GM19467 (cell line): ENCODE data around the gene NAP1L1.

ENCODE experiments used
- ATAC-seq: cut with Tn5 transposase; IDR thresholded peaks from one replicate; pipeline ENCODE4 v1.9.1; 2021; ENCODE audit warnings: mild to moderate bottlenecking, moderate library complexity; ENCODE audit not compliant: unreplicated experiment

NAP1L1 gene

DNA sequence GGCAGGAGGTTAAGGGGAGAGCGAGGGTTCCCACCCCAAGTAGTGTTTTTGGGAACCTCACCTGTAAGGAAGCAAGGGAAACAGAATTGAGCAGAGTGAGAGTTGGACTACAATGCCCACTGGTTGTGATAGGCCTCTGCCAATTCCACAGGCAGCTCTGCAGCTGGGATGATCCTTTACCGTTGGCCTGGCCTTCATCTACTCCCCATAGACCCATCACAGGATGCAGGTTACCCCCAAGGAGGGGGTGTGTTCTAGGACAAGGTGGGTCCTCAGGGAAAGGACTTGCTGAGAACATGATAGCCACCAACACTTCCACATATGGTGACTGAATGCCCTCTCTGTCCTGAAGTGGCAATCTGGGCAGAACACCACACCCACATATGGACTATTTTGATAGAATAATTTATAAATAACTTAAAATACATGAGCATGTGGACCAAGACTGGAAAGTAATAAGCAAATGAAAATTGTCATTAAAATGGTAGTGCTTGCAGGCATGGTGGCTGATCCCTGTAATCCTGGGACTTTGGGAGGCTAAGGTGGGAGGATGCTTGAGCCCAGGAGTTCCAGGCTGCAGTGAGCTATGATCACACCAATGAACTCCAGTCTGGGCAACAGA lies 61.3 kb downstream of the NAP1L1 start:
- no peak for ATAC-seq

- no peak for ATAC-seq
Measured at GRCh38 chr12:76022506-76022905, 62.0 kb downstream of the NAP1L1 start.

GRCh38 chr12:76020731-76021672 lies 63.5 kb downstream of the NAP1L1 start:
- ATAC-seq: peak; percentile 54

- ATAC-seq: peak; percentile 64
Measured at GRCh38 chr12:76020281-76020680, 64.2 kb downstream of the NAP1L1 start.

DNA sequence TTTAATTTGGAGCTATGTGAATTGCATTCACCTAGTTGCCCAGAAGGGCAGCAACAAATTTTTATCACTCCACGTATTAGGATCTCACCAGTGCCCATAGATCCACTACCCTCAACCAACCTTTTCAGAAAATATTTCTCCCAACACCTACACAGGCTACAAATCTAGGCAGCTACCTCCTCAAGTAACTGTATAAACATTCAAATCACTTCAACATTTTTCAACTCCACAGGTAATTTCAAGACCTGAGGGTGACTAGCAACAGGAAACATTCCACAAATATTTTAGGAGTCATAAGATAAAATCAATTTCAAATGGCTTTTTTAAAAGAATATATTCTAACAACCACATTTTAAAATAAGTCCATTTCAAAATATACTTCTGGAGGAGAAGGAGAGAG lies 65.8 kb downstream of the NAP1L1 start:
- no peak for ATAC-seq

DNA sequence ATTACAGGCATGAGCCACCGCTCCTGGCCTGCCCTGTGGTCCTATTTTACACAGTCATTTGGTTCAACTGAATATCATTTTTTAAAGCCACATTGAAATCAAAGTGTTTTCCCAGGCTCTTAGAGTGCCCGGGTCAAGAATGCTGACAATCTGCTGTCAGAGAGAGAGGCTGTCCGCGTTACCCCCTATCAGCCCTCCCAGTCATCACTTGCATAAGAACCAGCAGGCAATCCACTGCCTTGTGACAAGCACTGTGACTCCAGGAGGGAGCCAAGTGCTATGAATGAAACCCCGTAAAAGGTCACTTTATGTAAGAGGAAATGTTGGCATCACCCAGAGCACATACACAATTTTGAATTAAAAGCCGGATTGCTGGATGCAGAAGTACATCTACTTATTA lies 66.4 kb downstream of the NAP1L1 start:
- no peak for ATAC-seq

- no peak for ATAC-seq
Measured at GRCh38 chr12:76014007-76014406, 70.5 kb downstream of the NAP1L1 start.

DNA sequence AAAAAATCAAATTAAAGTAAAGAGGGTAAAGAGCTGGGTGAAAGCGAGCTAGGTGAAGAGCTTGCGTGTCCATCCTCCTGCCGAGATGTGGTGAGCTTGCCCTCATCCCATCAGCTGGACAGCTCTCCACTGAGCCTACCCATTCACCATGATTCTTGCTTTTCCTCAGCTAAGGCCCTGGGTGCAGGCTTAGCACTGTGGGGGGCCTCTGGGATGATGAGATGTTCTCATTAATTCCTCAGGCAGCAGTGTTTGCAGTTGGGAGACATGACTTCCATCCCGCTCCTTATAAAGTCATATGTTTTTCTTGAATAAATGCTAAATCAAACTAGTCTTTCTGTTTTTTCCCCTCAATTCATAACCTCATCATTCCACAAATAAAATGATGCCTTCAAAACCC lies 70.9 kb downstream of the NAP1L1 start:
- ATAC-seq: no peak

DNA sequence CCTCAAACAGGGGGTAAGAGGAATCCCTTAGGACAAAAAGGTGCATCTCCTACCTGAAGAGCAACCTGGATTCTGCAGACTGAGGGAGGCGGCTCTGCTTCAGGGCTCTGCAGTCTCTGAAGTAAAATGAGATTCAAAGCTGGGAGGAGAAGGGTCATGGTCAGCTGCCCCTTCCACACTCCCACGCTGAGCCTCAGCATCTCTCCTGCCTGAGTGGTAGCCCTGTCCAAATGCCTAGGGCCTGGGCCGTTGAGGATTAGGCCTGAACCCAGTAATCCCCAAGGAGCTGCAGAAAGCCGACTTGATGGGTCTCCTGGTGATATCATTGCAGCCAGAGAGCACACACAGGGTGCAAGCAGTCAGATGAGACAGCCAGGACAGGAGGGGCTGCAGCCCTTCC lies 71.8 kb downstream of the NAP1L1 start:
- no peak for ATAC-seq

DNA sequence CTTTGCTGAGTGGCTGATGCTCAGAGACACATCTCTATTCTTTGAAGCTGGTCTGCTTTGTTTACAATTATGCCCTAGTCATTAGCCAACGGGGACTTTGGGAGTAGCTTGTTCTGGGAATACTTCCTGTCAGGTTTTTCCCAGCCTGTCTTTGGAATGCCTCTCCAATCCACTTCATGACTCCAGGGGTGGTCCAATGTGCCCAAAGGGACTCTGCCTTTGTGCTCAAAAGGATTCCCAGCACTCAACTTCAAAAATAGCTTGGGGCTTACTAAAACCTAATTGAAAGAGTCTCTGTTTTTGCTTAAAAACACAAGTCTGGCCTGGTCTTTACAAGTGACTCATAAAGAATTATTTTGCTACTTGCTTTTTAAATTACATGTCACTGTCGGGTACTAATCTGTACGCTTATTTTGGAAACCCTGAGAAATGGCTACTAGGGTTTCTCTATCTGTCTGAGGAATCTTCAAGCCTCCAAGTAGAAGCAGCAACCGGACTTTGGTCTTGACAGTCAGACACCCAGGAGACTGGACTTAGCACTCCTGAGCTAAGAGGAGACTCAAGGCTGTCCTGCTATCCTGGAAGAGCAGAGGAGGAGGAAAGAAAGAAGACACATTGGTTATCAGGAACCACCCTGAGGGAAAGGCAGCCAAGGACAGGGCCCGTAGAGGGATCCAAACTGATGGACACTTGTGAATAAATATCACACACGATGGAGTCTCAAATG lies 73.6 kb downstream of the NAP1L1 start:
- ATAC-seq: no peak

GRCh38 chr12:76008428-76008827 lies 76.1 kb downstream of the NAP1L1 start:
- ATAC-seq: no peak

- ATAC-seq: no peak
Measured at GRCh38 chr12:76007640-76008039, 76.8 kb downstream of the NAP1L1 start.

DNA sequence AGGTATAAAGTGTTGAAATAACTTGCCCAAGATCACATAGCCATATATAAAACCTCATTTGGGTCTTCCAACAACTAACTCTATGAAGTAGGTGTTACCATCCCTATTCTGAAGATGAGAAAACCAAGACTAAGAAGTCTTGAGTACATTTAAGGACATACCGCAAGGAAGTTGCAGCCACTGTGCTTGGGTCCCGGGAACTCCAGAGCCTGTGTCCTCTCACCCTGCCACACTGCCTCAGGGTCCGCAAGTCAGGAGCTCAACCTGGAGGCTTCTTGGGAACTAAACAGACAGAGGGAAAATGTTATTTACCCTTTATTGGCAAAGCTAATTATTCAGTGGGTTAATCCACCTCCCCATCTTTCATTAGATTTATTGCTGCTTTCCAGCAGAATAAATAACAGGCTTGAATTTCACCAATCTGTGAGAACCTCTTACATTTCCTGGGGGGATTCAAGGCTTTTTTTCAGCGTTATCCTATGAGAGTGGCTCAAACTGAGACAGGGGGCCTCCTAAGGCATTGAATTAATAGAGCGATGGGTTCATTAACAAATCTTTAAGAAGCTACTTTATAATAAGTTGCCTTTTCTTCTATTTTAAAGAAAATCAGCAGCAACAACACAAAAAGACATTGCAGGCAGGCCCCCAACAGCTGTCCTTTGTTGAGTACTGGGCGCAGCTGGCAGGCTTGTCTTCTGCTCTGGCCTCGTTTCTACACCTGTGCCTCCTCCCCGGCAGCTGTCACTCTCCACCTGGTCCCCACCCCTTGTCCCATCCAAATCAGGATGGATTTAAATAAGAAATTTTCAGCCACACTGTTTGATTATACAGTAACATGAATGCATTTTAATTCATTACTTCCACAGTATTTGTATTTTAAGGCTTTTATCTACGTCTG lies 78.2 kb downstream of the NAP1L1 start:
- ATAC-seq: no peak

- ATAC-seq: no peak
Measured at GRCh38 chr12:76003355-76003638, 81.2 kb downstream of the NAP1L1 start.

GRCh38 chr12:76002598-76003354 lies 81.7 kb downstream of the NAP1L1 start:
- no peak for ATAC-seq

GRCh38 chr12:75998292-75999063 lies 86.0 kb downstream of the NAP1L1 start:
- ATAC-seq: no peak

GRCh38 chr12:75997658-75998057 lies 86.8 kb downstream of the NAP1L1 start:
- no peak for ATAC-seq

DNA sequence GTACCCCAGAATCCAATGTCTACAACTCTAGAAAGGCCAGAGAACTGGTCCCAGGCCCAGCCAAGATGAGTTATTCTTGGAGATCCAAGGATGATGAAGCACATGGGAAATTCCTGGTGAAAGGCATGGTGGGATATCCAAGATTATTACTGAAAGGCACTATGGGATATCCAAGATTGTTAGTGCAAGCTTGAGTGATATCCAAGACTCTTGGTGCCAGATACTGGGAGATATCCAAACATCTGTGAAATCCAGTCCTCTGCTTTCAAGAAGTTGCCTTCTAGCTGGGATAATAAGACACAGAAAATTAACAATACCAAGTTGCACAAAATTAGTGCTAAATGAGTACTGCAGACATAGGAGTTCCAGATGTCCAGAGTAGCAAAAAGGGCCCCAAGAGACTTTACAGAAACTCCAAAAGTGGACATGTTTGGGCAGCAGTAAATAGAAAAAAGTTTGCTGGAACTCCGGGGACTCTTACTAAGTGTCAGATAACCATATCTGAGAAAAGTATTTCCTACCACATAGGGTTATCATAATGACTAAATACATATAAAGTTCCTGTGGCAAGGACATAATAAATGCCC lies 87.5 kb downstream of the NAP1L1 start:
- no peak for ATAC-seq

DNA sequence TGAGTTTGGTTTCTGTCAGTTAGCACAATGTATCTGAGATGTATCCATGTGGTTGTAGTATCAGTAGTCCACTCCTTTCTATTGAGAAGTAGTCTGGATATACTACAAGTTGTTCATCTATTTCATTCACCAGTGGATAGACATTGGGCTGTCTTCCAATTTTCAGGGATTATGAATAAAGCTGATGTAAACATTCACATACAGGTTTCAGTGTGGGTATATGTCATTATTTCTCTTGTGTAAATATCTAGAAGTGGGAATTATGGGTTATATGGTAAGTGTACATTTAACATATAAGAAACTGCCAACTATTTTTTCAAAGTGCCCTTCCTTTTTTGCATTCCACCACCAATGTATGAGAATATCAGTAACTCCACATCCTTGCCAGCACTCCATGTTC lies 88.8 kb downstream of the NAP1L1 start:
- ATAC-seq: no peak
